Adrenal gland (tissue), 12 donors: ENCODE data around the gene PTPRO. TPM values are rescaled to one million over a fixed set of nuclear protein-coding genes. Genes with fewer than 3 reads are reported as not detected.

Experiments
- DNase-seq, 7 donors: peaks; one replicate each; pipeline ENCODE4 v3.0.0-alpha.2; 2019 to 2020
- H3K27ac ChIP-seq, 5 donors: fragments of 200-600 bp; sonication (generic) in 4 of 5; 1 replicate in 3 of 5; 2 replicates in 2 of 5; pipeline versions ENCODE4 v1.5.1 to v1.8.0; 2016 to 2020; ENCODE audit warnings: mild to moderate bottlenecking in 1 of 5
- H3K27me3 ChIP-seq: fragments of 200-600 bp; 2 replicates; pipeline ENCODE4 v1.8.0; 2021
- H3K36me3 ChIP-seq, 2 donors: fragments of 200-600 bp; replicated peaks in 1 of 2; 1 replicate in 1 of 2; 2 replicates in 1 of 2; pipeline versions ENCODE4 v1.5.1 to v1.8.0; 2018 to 2022
- H3K4me1 ChIP-seq, 2 donors: fragments of 200-600 bp; replicated peaks in 1 of 2; 1 replicate in 1 of 2; 2 replicates in 1 of 2; pipeline versions ENCODE4 v1.5.1 to v1.8.0; 2018 to 2021
- H3K4me3 ChIP-seq, 4 donors: fragments of 200-600 bp; sonication (generic) in 3 of 4; one replicate each; pipeline ENCODE4 v1.5.1; 2016 to 2018
- H3K9me3 ChIP-seq, 3 donors: fragments of 200-600 bp; sonication (generic) in 1 of 3; replicated peaks in 1 of 3; 1 replicate in 2 of 3; 2 replicates in 1 of 3; pipeline versions ENCODE4 v1.5.1 to v1.8.0; 2016 to 2021
- CTCF ChIP-seq, 6 experiments: fragments of 450-650 bp in 4 of 6; fragments of 200-600 bp in 2 of 6; sonication (generic) in 1 of 6; IDR thresholded peaks; 1 replicate in 5 of 6; 2 replicates in 1 of 6; pipeline versions ENCODE4 v1.5.1 to v1.8.0; 2016 to 2021; ENCODE audit warnings: antibody characterized with exemption in 6 of 6, mild to moderate bottlenecking in 2 of 6, moderate library complexity in 1 of 6
- POLR2A ChIP-seq, 2 donors: fragments of 450-650 bp; IDR thresholded peaks; one replicate each; pipeline ENCODE4 v1.6.1; 2017; ENCODE audit warnings: antibody characterized with exemption in 2 of 2, mild to moderate bottlenecking in 2 of 2, moderate library complexity in 1 of 2
- WGBS, 4 donors: extraction: QIAGEN DNeasy Blood & Tissue Kit in 2 of 4; methylation state at CpG; one replicate each; pipeline versions ENCODE4 v1.1.5 to v1.1.7; 2013 to 2017; 5-methylcytosine and 5-hydroxymethylcytosine counted together
- intact Hi-C, 2 donors: fragments of 100-400 bp; cut with DNase I; formaldehyde crosslinking; loops; one replicate each; pipeline versions ENCODE4 v1.14.1 to v1.15.0; 2022 to 2023
- polyA plus RNA-seq, 3 donors: library from polyadenylated mRNA; stranded (reverse); fragments of 200-250 nt in 2 of 3; fragments of 350-450 nt in 1 of 3; fragmentation: Illumina TruSeq in 1 of 3; extraction: RNeasy Lipid Tissue Mini Kit (QIAGEN cat#74804) in 1 of 3; gene quantifications; one replicate each; pipeline ENCODE4 v1.2.3, GENCODE V29; 2013 to 2014
- total RNA-seq, 9 donors: library from RNA; depleted of rRNA in 4 of 9; stranded (reverse); fragments of >200 nt in 4 of 9; fragments of 120-200 nt in 1 of 9; fragmentation: NEBNext Ultra II Directional in 1 of 9; extraction: Animal tissue kit (Norgen Biotek cat#: 25700) in 1 of 9; gene quantifications; one replicate each; pipeline versions ENCODE4 v1.1.0 to v1.2.4, GENCODE V29; 2013 to 2023
- donor health status: healthy with polysubstance abuse.
- donor health status: Bipolar disorder and iron deficiency.
- donor health status: DM: yes; HTN: yes; CAD: no.
- donor health status: DM: no; HTN: no; CAD: no.
- donor health status: DM: no; HTN: no; CAD: no.
- donor health status: DM: yes; HTN: yes; CAD: no.

Gene PTPRO
- total and polyA plus RNA-seq, 12 donors, result 0.36 to 11.5 (median 2.6) TPM

DNA sequence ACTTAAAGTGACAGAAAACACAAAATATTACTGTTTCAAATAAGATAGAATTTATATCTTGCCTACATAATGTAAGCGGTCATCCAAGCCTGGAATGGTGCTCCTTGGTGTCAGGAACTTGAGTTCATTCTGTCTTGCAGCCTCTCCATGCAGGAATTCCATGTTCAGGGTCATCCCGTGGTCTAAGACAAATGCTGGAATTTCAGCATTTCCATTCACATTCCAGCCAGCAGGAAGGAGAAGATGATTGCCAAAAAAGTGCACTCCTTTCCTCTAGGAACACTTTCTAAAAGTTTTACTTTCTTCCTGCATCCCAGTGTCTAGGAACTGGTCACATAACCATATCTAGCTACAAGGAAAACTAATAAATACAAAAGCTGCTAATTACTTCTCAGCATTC lies 106.3 kb downstream of the PTPRO start:
- Histone ChIP-seq H3K9me3 (no peaks in the 10 kb centered on the region), H3K27ac (no peak overlapping the region), H3K4me1 (no peaks in the 10 kb centered on the region), H3K4me3 (no peak overlapping the region), H3K27me3 (no peaks in the 10 kb centered on the region), H3K36me3 (no peaks in the 10 kb centered on the region)
- DNase-seq, result no peak
- intact Hi-C loops, result no loop called here
- WGBS, 4 donors, result 45 to 59% (median 50%) methylated on average over 2 of the region's 2 CpGs
- TF ChIP-seq CTCF (IDR thresholded peaks at IDR 0.05) (no peak), POLR2A (IDR thresholded peaks at IDR 0.05) (no peak)

DNA sequence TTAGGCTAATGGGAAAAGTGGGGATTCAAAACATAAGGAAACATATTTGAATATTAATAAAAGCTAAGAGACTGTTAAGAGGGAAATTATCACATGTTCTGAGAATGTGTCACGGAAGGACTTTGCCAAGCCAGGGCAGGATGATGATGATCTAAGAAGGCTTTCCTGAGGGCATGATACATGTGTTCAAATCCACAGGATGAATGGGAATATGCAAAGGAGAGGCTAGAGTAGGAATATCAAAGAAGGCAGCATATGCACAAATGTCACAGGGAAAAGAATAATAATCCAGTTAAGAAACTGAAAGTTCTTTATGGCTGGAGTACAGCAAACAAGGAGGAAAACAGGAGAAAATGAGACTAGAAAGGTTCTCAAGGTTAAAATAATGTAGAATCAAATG lies 107.0 kb downstream of the PTPRO start:
- intact Hi-C loops, result no loop called here
- TF ChIP-seq CTCF (IDR thresholded peaks at IDR 0.05) (no peak), POLR2A (IDR thresholded peaks at IDR 0.05) (no peak)
- no peaks in the 10 kb centered on the region for H3K9me3 ChIP-seq
- H3K27ac ChIP-seq, result no peak overlapping the region
- no peaks in the 10 kb centered on the region for H3K36me3 ChIP-seq
- 83 to 91% (median 87%) methylated on average over 1 of the region's 1 CpG for WGBS, 4 donors
- no peak overlapping the region for H3K4me3 ChIP-seq
- no peaks in the 10 kb centered on the region for H3K4me1 ChIP-seq
- no peaks in the 10 kb centered on the region for H3K27me3 ChIP-seq
- DNase-seq, result no peak

DNA sequence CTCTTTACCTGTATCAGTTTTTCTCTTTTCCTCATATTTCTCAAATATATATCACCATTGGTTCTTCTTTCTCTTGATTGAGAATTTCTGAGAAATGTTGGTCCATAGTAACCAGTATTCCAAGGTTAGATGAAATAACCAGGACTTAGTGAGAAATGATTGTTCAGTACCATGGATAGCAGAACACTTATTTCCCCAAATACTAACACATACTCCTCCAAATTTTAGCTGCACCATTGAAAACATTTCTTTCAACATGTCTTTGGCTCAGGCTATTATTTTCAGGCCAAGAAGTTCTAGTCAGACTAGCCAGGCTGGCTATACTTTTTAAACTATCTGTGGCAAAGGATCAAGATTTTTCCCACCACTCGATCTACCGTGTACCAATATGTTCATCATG lies 113.3 kb downstream of the PTPRO start:
- Histone ChIP-seq H3K9me3 (no peaks in the 10 kb centered on the region), H3K27ac (no peak overlapping the region), H3K36me3 (no peaks in the 10 kb centered on the region), H3K27me3 (no peaks in the 10 kb centered on the region), H3K4me3 (no peak overlapping the region), H3K4me1 (no peaks in the 10 kb centered on the region)
- TF ChIP-seq CTCF (IDR thresholded peaks at IDR 0.05), result no peak
- no peak for TF ChIP-seq POLR2A (IDR thresholded peaks at IDR 0.05)
- DNase-seq, result no peak
- intact Hi-C loops, result no loop called here
- WGBS, 4 donors, result 94 to 98% (median 96%) methylated on average over 2 of the region's 2 CpGs

DNA sequence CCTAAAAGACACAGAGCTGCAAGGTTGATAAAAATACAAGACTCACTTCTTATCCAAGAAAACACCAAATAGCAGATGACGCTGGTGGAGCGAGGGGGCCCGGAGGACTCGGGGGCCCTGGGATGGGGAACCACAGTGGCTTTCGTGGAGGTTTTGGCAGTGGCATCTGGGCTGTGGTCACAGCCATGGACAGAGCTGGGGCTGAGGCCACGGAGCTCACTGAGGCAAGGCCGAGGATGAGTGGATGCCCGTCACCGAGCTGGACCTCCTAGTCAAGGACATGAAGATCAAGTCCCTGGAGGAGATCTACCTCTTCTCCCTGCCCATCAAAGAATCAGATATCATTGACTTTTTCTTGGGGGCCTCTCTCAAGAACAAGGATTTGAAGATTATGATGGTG lies 117.2 kb downstream of the PTPRO start:
- H3K9me3 ChIP-seq, result no peaks in the 10 kb centered on the region
- WGBS, 4 donors, result 78 to 92% (median 90%) methylated on average over 5 to 9 of the region's 9 CpGs
- TF ChIP-seq CTCF (IDR thresholded peaks at IDR 0.05), result no peak
- no peak for TF ChIP-seq POLR2A (IDR thresholded peaks at IDR 0.05)
- H3K27me3 ChIP-seq, result no peaks in the 10 kb centered on the region
- DNase-seq, result no peak
- no peak overlapping the region for H3K4me3 ChIP-seq
- no peaks in the 10 kb centered on the region for H3K4me1 ChIP-seq
- no peak overlapping the region for H3K27ac ChIP-seq
- intact Hi-C loops, result no loop called here
- H3K36me3 ChIP-seq, result no peaks in the 10 kb centered on the region
